22Rv1 (cell line): ENCODE results near the gene TIAM2.
"Not testable (repeated sequence)": the region's sequence is repeated elsewhere in the genome, so short reads cannot be mapped to it uniquely, and the experiment has no call there.

Experiments used
- H3K27ac ChIP-seq: fragments of 450-650 bp; 2 replicates; pipeline ENCODE4 v1.5.1; 2017
- ZFX ChIP-seq: fragments of 450-650 bp; IDR thresholded peaks from 2 replicates; pipeline ENCODE4 v1.6.1; 2017; ENCODE audit warnings: antibody characterized with exemption, borderline replicate concordance
- TF ChIP-seq, protein P1 (sequence below): fragments of 450-650 bp; IDR thresholded peaks from 2 replicates; pipeline ENCODE4 v1.5.1; 2017; ENCODE audit warnings: mild to moderate bottlenecking

The TIAM2 gene

DNA sequence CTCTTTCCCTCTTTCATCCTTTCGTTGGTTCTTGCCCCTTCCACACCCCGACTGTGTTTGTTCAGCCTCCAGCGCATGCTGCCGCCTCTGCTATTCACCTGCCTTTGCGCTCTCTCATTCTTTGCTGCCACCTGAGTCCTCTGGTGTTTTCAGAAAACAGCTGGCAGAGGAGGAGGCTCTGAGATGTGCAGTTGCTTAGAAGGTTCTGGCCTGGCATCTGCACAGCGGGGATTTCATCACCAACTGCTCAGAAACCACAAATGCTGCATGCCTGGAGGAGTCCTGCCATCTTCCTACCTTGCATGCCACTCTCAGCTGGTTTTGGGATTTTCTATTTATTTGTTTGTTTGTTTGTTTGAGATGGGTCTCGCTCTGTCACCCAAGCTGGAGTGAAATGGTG is 229.5 kb downstream of the TIAM2 start:
- TF ChIP-seq, protein P1, sequence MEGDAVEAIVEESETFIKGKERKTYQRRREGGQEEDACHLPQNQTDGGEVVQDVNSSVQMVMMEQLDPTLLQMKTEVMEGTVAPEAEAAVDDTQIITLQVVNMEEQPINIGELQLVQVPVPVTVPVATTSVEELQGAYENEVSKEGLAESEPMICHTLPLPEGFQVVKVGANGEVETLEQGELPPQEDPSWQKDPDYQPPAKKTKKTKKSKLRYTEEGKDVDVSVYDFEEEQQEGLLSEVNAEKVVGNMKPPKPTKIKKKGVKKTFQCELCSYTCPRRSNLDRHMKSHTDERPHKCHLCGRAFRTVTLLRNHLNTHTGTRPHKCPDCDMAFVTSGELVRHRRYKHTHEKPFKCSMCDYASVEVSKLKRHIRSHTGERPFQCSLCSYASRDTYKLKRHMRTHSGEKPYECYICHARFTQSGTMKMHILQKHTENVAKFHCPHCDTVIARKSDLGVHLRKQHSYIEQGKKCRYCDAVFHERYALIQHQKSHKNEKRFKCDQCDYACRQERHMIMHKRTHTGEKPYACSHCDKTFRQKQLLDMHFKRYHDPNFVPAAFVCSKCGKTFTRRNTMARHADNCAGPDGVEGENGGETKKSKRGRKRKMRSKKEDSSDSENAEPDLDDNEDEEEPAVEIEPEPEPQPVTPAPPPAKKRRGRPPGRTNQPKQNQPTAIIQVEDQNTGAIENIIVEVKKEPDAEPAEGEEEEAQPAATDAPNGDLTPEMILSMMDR = no peak
- no peak for TF ChIP-seq ZFX

DNA sequence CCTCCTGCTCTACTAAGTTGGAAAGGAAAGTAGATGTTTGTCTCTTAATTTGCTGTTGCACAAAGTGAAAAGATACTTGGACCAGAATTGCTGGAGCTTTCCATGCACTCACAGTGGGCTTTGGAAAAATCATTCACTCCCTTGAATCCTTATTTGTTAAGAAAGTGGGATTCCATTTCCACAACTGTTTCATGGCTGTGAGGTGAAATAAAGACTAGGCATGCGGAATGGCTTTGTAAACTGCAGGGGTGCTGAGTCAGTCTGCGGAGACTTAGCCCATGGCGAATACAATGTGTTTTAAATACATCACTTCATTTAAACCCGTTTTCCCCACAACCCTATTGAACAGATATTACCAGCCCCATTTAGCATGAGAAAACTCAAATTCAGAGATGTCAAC is 231.9 kb downstream of the TIAM2 start:
- TF ChIP-seq ZFX = no peak
- TF ChIP-seq, protein P1 = no peak
- no peak overlapping the region for H3K27ac ChIP-seq

More for the DNA sequence above, 229.5 kb downstream of the TIAM2 start:
- H3K27ac ChIP-seq = no peak overlapping the region

DNA sequence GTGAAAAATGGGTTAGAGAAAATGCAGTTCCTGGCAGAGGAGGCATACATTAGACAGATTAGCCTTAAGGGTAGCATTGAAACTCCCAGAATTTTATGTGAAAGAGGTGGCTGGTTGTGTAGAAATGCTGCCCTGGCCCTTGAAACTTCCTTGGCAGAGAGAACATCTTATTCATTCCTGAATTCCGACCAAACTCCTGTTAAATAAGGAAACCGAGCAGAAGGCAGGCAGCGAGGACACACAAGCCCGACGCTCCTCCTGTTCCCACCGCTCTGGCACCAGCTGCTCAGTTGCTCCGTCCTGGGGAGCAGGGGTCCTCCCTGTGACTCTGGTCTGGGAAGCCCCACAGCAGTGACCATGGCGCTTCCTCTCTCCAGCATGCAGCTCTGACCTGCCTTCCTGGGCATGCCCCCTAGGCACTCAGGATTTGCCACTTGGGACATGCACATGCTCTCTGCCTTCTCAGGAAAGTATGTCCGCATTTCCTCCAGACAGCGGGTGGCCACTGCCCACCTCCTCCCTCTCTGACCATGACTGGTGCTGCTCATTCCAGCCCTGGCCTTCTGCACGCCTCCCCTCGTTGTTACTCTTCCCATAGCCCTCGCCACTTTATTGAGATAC is 233.5 kb downstream of the TIAM2 start:
- H3K27ac ChIP-seq = no peak overlapping the region
- TF ChIP-seq, protein P1 = no peak
- no peak for TF ChIP-seq ZFX

DNA sequence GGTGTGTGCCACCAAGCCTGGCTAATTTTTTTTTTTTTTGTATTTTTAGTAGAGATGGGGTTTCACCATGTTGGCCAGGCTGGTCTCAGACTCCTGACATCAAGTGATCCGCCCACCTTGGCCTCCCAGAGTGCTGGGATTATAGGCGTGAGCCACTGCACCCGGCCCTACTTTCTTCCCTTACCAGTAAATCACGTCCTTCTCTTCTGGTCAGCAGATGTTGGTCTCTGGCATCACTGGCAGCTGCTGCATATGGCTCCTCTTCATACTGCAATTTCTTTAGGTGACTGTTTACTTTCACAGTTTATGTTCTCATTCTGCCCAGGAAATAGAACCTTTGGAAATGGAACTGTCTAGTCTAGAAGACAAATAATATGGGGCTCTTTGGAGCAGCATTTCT is 235.9 kb downstream of the TIAM2 start:
- not testable (repeated sequence) for H3K27ac ChIP-seq

DNA sequence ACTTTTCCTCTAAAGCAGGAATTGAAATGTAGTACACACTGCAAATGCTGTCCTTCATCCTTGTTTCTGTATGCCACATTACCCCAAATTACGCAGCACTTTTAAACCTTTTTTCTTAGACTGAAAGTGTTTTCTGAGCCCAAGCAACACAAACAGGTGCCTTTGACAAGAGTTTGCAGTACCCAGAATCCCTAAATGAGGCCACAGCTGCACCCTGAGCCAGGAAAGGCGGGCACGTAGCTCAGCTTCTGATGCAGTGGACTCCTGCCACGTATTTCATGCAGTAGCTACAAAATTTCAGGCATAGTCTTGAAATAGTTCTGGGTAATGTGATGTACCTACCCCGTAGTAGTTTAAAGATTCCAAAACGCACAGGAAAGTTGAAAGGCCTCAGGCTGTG is 237.7 kb downstream of the TIAM2 start:
- TF ChIP-seq, protein P1 = no peak
- TF ChIP-seq ZFX = no peak
- no peak overlapping the region for H3K27ac ChIP-seq

DNA sequence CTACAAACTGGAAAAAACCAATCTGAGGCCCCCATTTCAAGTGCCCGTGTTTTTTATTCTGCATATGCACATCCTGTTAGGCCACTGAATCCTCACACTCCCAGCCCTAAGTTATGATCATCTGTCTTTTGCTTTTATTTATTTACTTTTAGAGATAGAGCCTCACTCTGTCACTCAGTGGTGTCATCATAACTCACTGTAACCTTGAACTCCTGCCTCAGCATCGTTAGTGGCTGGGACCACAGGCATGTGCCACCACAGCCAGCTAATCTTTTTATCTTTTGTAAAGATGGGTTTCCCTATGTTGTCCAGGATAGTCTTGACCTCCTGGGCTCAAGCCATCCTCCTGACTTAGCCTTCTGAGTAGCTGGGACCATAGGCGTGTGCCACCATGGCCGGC is 239.1 kb downstream of the TIAM2 start:
- H3K27ac ChIP-seq = no peak overlapping the region
- TF ChIP-seq, protein P1 = no peak
- no peak for TF ChIP-seq ZFX

DNA sequence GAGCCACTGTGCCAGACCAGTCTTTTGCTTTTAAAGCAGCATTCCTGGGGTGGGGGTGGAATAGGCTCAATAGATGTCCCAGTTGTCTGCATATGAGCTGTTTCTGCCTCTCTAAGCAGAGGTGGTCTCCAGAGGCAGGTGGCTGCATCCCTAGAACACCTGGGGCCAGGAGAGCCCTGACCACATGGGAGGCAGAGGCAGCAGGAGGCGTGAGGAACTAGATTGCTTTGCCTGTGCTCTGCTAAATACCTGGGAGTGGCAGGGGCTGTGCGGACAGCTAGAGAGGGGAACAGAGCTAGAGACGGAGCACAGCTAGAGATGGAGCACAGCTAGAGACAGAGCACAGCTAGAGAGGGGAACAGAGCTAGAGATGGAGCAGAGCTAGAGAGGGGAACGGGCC is 239.6 kb downstream of the TIAM2 start:
- no peak for TF ChIP-seq ZFX
- TF ChIP-seq, protein P1 = no peak
- no peak overlapping the region for H3K27ac ChIP-seq

DNA sequence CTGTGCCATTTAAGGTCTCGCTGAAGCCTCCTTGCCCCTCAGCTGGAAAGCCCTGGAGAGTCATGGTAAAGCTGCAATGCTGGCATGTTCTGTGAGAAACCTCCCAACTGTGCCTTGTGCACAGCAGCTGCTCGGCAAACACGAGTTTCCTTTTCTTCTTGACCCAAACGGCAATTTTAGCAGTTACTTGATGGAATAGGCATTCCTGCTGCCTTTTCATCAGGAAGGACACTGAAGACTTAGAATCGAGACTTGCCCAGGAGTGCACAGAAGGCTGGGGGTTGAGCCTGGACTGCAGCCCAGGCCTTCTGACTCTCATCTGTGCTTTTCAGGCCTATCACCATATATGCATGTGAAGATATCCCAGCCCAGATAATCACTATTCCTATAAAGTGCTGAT is 240.0 kb downstream of the TIAM2 start:
- H3K27ac ChIP-seq = no peak overlapping the region
- TF ChIP-seq, protein P1 = no peak
